Renal cortical epithelial cell (primary cell): Measurements from ENCODE around the gene PEX6. TPM values are rescaled to one million over a fixed set of nuclear protein-coding genes. Genes with fewer than 3 reads are reported as not detected.

Experiments
- DNase-seq: peaks from one replicate; pipeline ENCODE4 v3.0.0-alpha.2; 2011; ENCODE audit warnings: low read depth
- total RNA-seq: library from RNA; depleted of rRNA; stranded (reverse); fragments of >200 nt; gene quantifications from 2 replicates; pipeline ENCODE4 v1.2.3, GENCODE V29; 2014

The PEX6 gene, protein sequence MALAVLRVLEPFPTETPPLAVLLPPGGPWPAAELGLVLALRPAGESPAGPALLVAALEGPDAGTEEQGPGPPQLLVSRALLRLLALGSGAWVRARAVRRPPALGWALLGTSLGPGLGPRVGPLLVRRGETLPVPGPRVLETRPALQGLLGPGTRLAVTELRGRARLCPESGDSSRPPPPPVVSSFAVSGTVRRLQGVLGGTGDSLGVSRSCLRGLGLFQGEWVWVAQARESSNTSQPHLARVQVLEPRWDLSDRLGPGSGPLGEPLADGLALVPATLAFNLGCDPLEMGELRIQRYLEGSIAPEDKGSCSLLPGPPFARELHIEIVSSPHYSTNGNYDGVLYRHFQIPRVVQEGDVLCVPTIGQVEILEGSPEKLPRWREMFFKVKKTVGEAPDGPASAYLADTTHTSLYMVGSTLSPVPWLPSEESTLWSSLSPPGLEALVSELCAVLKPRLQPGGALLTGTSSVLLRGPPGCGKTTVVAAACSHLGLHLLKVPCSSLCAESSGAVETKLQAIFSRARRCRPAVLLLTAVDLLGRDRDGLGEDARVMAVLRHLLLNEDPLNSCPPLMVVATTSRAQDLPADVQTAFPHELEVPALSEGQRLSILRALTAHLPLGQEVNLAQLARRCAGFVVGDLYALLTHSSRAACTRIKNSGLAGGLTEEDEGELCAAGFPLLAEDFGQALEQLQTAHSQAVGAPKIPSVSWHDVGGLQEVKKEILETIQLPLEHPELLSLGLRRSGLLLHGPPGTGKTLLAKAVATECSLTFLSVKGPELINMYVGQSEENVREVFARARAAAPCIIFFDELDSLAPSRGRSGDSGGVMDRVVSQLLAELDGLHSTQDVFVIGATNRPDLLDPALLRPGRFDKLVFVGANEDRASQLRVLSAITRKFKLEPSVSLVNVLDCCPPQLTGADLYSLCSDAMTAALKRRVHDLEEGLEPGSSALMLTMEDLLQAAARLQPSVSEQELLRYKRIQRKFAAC
- 46.0 and 80.8 TPM in 2 replicates for total RNA-seq

DNA sequence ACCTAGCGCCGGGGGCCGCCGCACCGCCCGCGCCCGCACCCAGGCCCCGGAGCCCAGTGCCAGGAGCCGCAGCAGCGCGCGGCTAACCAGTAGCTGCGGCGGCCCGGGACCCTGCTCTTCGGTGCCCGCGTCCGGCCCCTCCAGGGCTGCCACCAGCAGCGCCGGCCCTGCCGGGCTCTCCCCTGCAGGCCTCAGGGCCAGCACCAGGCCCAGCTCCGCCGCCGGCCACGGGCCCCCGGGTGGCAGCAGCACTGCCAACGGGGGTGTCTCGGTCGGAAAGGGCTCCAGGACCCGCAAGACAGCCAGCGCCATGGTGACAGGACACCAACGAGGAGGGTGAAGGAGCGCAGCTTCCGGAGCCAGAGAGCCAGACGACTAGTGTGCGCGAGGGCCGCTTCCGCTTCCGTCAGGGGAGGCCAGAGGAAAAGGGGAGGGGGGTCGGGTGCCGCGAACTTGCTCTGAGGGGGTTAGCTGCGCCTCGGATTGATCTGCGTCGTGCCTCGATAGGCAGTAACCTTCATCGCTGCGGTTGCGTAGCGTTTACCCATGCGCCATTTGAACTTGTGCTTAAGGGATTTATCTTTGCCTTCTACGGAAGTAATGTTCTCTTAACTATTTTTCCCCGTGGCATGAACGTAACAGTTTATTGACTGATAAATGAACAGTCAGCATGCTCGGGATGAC lies at the start of gene PEX6:
Gene PEX6 (minus strand): TSS at position 343 of the 684 bp plus-strand sequence. CDS start 31 bp downstream, at position 312.
- peak; percentile 71 for DNase-seq

DNA sequence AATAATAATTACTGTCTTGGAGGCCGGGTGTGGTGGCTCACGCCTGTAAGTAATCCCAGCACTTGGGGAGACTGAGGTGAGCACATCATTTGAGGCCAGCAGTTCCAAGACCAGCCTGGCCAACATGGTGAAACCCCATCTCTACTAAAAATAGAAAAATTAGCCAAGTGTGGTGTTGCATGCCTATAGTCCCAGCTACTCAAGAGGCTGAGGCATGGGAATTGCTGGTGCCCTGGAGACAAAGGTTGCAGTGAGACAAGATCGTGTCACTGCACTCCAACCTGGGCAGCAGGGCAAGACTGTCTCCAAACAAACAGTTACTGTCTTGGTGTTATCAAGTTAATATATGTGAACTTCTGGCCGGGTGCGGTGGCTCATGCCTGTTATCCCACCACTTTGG lies 47.4 kb upstream of the PEX6 start:
- no peak for DNase-seq

DNA sequence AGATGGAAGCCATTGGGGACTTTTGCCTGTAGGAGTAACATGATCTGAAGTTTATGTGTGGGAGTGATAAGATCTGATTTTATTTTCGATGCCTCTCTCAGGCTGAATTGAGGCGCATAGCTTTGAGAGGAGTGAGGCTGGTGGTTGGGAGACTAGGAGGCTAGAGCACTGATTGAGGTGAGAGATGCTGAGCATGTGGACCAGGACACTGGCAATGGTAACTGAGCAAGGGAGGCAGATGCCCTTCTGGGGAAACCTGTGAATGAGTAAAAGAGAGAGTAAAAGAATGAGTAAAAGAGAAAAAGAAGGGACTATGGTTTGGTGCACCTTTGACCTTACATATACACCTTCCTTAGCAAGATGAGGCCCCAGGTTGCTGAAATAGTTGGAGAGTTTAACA lies 45.5 kb upstream of the PEX6 start:
- no peak for DNase-seq

DNA sequence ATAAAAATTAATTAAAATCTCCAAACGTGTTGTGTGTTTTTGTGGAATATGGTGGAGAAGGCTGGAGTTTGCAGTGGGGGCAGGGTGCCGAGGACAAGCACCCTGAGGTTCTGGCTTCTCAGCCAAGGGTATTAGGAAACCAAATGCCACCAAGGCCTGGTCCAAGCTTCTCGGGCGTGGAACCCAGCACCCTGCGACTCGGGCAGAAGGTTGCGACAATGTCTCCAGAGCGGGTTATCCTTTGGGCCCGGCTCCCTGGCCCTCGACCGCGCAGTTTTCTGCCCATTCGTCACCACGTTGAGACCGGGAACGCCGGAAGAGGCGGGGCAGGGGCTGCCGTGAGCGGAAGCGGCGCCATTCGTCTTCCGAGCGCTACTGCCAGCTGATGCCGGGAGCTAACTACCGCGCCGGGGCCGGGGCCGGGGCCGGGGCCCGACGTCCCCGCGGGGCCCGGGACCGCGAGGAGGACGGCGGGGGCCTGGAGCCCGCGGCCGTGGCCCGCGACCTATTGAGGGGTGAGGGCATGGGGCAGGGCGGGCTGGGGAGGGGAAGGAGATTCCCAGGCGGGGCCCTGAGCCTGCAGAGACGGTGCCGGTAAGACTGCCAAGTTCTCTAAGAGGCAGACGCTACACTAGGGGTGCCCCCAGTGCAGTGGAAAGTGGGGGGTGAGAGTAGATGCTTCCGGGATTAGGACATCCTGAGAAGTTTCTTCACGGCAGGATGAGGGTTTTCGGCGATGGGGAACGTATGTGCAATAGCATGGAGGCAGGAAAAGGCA lies 42.5 kb upstream of the PEX6 start, which contains the start of gene RRP36:
Gene RRP36 (plus strand): TSS at position 354 of the 778 bp plus-strand sequence. CDS start 32 bp downstream, at position 386.
- peak; percentile 29 for DNase-seq

DNA sequence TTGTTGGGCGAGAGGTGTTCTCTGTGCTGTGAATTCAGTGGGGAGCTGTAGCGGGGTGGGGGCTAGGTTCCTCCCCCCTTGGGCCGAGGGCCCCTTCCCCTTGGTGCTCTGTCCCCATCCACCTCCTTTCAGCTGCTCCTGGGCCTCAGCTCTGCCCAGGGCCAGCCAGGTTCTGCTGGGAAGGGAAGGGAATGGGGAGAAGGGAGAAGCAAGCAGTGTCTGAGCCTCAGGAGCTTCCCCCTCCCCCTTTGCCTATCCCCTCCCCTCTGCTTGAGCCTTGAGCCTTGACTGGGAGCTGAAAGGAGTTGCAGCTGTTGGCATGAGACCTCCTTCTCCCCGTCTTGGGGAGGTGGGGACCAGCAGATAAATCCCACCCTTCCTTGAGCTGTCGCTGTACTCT lies 41.9 kb upstream of the PEX6 start:
- DNase-seq, result no peak

DNA sequence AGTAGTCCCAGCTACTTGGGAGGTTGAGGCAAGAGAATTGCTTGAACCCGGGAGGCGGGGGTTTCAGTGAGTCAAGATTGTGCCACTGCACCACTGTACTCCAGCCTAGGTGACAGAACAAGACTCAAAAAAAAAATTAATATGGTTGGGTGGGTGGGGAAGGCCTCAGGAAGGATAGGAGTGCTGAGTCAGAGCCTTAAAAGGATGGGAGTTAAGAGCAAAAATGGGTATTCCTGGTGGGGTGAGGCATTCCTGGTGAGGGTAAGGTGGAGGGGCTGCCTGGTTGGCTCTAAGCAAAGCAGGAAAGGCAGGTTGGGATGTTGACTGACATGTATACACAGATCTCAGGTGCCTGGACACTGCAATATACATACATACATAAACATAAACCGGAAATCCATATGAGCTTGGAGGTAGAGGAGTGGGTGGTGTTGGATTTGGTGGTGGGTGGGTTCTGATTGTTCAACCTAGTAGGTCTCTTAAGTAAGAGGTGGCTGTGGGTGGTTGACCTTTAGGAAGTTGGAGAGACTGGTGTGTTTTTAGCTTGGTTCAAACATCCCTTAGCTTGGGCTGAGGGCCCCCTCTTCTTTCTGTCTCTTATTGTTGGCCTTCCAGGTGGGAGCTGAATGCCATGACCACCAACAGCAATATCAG lies 41.2 kb upstream of the PEX6 start:
- DNase-seq, result no peak

DNA sequence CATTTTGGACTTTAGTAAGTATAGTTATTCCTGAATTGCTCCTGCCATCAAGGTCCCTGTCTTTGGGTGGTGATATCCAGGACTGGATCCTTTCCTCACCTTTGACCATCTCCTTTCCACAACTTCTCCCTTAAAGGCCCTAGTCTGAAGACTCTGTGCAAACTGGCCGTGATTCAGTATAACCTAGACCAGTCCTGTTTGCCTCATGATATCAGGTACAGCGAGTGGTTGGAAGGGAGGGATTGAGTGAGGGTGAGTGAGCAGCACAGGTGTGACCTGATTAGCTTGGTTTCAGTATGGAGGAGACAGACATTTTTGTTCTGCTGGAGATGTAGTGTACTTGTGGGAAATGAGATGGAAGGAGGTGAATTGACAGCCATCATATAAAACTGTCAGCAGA lies 40.2 kb upstream of the PEX6 start:
- no peak for DNase-seq

DNA sequence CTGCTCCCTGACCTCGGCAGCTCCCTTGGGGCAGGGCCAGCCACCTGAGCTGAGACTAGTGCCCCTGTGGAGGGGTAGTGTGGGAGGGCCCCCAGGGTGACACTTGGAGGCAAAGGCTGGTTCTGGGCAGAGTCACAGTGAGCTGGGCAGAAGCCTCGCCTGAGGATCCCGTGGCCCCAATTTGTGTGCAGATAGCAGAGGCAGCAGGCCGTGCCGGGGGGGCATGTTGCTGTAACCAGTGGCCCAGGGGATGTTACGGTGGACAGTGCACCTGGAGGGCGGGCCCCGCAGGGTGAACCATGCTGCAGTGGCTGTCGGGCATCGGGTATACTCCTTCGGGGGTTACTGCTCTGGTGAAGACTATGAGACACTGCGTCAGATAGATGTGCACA lies 38.0 kb upstream of the PEX6 start:
- DNase-seq, result no peak

DNA sequence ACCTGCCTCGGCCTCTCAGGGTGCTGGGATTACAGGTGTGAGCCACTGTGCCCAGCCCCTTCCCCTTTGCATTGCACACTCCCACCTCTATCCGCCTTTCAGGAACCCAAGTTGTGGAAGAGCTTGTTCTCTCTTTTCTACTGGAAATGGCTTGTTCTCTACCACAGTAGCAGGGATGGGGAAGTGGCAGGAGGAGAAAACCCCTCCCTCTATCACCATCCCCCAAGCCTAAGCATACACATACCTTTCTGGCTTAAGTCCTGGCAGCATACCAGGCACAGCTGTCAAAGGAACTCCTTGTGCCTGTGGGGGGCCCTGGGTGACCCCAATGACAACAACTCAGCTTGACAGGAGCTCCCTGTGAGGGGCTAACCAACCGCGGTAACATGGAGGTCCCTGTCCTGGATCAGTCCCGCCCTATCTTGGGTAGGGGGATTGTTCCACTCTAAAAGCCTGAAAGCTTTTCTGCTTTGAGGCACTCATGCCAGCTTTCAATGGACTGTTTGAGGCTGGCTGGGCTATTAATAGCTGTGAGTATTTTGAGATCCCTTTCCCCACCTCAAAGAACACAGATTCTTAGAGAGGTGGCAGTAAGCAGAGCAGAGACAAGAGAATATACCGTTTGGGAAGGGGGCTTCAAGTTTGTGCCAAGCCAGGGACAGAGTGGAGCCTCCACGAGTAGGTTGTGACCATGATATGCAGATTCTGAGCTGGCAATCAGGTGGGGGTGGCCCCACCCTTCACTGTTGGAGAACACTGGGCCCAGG lies 37.4 kb upstream of the PEX6 start:
- no peak for DNase-seq

DNA sequence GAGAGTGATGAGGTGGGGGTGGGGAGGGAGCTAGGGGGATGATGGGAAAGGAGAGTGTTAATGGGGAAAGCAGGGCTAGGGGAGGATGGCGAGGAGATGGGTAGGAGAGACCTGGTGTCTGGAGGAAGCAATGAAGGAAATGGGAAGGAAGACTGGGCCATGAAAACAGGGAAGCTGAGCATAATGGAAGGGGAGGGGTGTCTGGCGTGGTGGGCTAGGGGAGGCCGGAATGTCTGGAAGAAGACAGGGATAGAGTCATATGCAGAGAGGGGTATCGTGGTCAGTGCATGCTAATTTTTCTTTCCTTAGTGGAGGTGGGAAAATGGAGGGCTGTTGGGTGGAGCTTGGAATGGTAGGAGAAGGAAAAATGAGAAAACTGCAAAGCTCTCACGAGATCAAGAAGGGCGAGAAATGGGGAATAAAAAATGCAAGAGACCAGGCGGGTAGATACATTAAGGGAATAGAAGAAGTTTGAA lies 35.5 kb upstream of the PEX6 start:
- DNase-seq, result peak; percentile 43

DNA sequence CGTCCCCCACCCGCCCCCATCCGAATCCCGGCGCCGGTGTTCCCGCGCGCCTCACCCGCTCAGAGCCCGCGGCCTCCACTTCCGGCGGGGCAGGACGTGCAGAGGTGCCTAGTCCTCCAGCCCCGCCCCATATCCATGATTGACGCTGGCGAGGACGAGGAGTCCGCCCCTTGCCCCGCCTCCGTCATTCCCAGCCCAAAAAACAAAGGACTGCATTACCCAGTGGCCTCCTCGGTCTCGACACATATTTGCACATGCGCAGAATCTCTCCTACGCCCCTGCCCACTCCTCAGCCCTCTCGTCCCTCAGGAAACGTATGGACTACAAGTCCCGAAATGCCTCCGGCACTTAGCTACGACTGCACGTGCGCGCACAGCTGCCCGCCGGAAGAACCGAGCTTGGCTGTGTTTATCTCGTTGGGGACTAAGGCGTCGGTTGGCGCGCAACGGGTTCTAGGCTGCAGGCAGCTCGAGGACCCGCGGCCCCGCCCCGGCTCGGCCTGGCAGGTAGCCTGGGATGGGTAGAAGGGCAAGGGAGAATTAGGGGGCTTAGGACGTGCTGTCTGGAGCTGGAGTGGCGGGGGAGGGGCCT lies 35.0 kb upstream of the PEX6 start, which contains the start of the genes KLHDC3 and MEA1:
Gene KLHDC3 (plus strand): TSS at position 407 of the 591 bp plus-strand sequence. CDS start 2,944 bp downstream, outside the sequence.
Gene MEA1 (minus strand): TSS at position 104 of the 591 bp plus-strand sequence. CDS start 133 bp downstream, outside the sequence.
- peak; percentile 100 for DNase-seq

DNA sequence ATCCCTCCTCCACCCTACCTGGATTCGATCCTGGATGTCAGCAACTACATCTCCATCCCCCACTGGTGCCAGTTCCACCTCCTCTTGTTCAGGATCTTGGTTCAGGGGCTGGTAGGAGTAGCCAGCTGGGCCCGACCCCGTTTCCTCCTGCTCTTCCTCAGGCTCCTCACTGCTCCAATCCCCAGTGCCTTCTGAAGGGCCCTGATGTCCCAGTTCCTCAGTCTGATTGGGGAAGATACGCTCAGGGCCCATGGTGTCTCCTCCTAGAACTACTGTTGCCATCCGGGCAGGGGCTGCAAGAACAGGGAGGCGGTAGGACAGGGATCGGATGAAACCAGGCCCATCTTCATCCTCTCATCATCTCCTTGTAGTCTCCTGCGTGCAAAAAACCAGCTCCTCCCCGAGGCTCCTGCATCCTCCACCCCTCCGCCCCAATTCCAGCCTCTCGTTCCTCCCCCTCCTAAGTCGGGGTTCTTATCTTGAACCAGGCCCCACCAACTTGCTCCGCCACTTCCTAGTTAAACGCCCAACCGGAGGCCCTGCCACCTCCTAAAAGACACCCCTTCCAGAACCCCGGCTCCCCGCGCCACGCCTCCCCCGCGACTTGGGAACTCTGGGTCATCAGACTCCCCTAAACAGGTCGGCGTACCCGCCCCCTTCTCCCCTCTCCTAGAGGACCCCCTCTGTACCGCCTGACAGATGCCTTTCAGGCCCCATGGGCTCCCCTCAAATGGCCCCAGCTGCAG lies 34.3 kb upstream of the PEX6 start:
- no peak for DNase-seq

DNA sequence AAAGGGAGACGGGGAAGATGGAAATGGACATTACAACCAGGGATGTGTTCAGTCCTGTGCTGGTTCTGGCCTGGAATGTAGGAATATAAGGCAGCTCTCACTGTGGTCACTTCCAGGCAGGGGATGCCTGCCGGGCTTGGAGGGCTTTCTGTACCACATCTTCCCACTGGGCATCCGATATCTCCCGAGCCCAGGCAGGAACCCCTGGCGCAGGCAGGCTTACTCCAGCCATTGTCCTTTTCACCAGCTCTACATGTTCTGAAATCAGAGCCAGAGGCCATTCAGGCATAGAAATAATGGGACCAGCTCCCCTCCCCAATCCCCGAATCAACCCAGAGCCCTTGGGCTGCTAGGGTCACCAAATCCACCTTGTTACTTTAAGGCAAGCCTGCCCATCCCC lies 33.4 kb upstream of the PEX6 start:
- no peak for DNase-seq

DNA sequence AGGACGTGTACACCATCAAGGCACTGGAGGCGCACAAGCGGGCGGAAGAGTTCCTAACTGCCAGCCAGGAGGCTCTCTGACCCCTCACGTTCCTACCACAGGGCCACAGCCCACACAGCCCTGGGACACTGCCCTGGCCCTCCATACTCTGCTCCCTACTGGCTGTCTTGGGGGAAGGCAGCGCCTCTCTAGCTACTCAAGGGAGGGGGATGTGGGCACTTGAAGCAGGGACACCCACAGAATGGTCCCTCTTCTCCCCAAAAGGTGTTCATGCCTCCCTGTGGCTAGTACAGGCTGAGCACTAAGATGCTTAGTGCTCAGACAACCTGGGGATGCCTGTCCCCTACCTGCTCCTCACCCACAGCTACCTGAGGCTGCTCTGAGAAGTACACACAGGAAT lies 32.2 kb upstream of the PEX6 start:
- no peak for DNase-seq

DNA sequence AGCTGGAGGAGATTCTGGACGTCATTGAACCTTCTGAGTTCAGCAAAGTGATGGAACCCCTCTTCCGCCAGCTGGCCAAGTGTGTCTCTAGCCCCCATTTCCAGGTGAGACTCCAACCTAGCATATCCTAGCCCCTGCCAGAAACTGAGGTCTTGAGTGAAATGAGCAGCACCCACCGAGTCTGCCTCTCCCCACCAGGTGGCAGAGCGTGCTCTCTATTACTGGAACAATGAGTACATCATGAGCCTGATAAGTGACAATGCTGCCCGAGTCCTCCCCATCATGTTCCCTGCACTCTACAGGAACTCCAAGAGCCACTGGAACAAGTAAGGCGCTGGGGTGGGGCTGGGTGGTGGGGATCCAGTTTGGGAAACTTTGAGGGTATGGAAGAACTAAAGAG lies 30.1 kb upstream of the PEX6 start:
- DNase-seq, result no peak

DNA sequence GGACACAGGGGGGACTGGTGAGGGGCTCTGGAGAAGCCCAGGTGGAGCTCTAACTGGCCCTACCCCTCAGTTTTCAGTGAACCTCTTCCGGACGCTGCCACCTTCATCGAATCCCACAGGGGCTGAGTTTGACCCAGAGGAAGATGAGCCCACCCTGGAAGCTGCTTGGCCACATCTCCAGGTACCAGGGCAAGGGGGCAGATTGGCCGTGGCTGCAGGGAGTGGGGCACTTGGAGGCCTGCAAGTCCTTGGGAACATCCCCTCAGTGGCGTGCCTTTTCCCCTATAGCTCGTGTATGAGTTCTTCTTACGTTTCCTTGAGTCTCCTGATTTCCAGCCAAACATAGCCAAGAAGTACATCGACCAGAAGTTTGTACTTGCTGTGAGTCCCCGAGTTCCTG lies 28.1 kb upstream of the PEX6 start:
- no peak for DNase-seq

DNA sequence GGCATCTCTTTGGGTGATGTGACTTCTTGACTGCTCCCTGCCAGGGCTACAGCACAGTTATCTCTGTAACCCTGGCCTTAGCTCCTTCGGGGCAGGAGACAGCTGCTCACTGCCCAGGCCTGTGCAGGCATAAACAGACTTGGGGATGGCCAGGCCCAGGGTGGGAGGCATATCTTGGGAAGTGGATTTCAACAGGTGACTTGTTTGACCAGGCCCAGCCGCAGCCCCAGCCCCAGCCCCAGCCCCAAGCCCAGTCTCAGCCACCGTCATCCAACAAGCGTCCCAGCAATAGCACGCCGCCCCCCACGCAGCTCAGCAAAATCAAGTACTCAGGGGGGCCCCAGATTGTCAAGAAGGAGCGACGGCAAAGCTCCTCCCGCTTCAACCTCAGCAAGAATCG lies 27.3 kb upstream of the PEX6 start:
- DNase-seq, result no peak

DNA sequence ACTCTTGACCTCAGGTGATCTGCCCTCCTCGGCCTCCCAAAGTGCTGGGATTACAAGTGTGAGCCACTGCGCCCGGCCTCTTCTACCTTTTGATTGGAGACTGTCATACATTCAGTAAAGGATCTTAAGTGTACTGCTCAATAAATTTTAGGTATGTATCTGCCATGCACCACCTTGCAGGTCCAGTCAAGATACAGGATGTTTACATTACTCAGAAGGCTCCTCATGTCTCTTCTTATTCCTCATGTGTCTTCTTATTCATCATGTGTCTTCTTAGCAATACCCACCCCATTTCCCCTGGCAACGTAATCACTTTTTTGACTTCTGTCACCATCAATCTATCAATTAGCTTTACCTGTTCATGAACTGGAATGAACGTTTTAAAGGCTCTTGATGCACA lies 26.9 kb upstream of the PEX6 start:
- DNase-seq, result no peak
